HepG2 (cell line): ENCODE measurements around the gene EIF5. TPM values are rescaled to one million over a fixed set of nuclear protein-coding genes. Genes with fewer than 3 reads are reported as not detected.

Source experiments
- ATAC-seq: fragments of 200-7000 bp; cut with Tn5 transposase; 3 replicates; pipeline ENCODE4 v1.9.1; 2020; ENCODE audit warnings: mild to moderate bottlenecking, moderate library complexity
- BruUV-seq: library from RNA; stranded (reverse); fragments of 400-500 nt; replicated peaks from 2 replicates; lab custom pipeline; 2021; lab: Mats Ljungman, UMichigan
- CTCF ChIA-PET: fragments of 300-600 bp; formaldehyde crosslinking; extraction: SDS; loops from one replicate; lab custom pipeline; 2021; ENCODE audit warnings: low total read pairs, inconsistent platforms, low intra/inter-chr PET ratio; lab: Yijun Ruan, JAX
- POLR2A ChIA-PET: fragments of 350-600 bp; sonication (Branson Sonifier 250); formaldehyde crosslinking; loops from one replicate; lab custom pipeline; 2020; ENCODE audit warnings: antibody characterized with exemption, inconsistent platforms; lab: Yijun Ruan, JAX
- DNase-seq: peaks from one replicate; pipeline ENCODE4 v3.0.0-alpha.2; 2015; ENCODE audit warnings: low spot score
- FAIRE-seq: peaks from 3 replicates; lab custom pipeline; 2011; peaks lifted over from hg19 to GRCh38; lab: Jason Lieb, UNC
- H2AFZ ChIP-seq: one replicate; pipeline ENCODE4 v1.6.1; 2011; ENCODE audit warnings: low read length, inconsistent platforms
- H3K27ac ChIP-seq: fragments of 300-600 bp; 3 replicates; pipeline ENCODE4 v1.8.0; 2011; ENCODE audit warnings: mixed run types, mild to moderate bottlenecking, mixed read lengths, low read length, inconsistent platforms; ENCODE audit not compliant: insufficient read depth; ENCODE audit errors: extremely low read length
- H3K27me3 ChIP-seq, 2 experiments: fragments of 200-600 bp in 1 of 2; 2 replicates in 1 of 2; 3 replicates in 1 of 2; pipeline versions ENCODE4 v1.6.0 to v1.8.0; 2011; ENCODE audit warnings: low read length in 2 of 2, mild to moderate bottlenecking in 2 of 2, moderate library complexity in 2 of 2, inconsistent platforms in 1 of 2; ENCODE audit not compliant: insufficient read depth in 2 of 2, control insufficient read depth in 1 of 2
- H3K36me3 ChIP-seq, 2 experiments: fragments of 200-600 bp in 1 of 2; replicated peaks in 1 of 2; 2 replicates in 1 of 2; 3 replicates in 1 of 2; pipeline versions ENCODE4 v1.5.1 to v1.8.0; 2011; ENCODE audit warnings: low read length in 2 of 2, inconsistent platforms in 1 of 2; ENCODE audit not compliant: insufficient read depth in 2 of 2, control insufficient read depth in 1 of 2
- H3K4me1 ChIP-seq: 2 replicates; pipeline ENCODE4 v1.5.1; 2012; ENCODE audit warnings: low read length, inconsistent platforms; ENCODE audit not compliant: insufficient read depth
- H3K4me2 ChIP-seq: 2 replicates; pipeline ENCODE4 v1.6.0; 2011; ENCODE audit warnings: low read depth, low read length, inconsistent platforms
- H3K4me3 ChIP-seq, 3 experiments: fragments of 200-600 bp in 1 of 3; sonication (generic), shearing (Covaris generic) in 1 of 3; replicated peaks in 1 of 3; 2 replicates each; pipeline ENCODE4 v1.5.1; 2011 to 2016; ENCODE audit warnings: low read length in 3 of 3, inconsistent platforms in 2 of 3, low read depth in 2 of 3, mild to moderate bottlenecking in 2 of 3, control low read depth in 1 of 3, mixed read lengths in 1 of 3; ENCODE audit not compliant: insufficient read depth in 1 of 3
- H3K79me2 ChIP-seq: one replicate; pipeline ENCODE4 v1.6.1; 2011; ENCODE audit warnings: low read length, inconsistent platforms; ENCODE audit not compliant: insufficient read depth
- H3K9ac ChIP-seq: 2 replicates; pipeline ENCODE4 v1.6.0; 2011; ENCODE audit warnings: mild to moderate bottlenecking, low read depth, low read length, inconsistent platforms; ENCODE audit not compliant: insufficient read depth
- H3K9me3 ChIP-seq: 2 replicates; pipeline ENCODE4 v1.5.1; 2012; ENCODE audit warnings: mild to moderate bottlenecking, low read length
- H4K20me1 ChIP-seq: 2 replicates; pipeline ENCODE4 v1.6.0; 2011; ENCODE audit warnings: inconsistent platforms, mild to moderate bottlenecking, low read length, moderate library complexity; ENCODE audit not compliant: insufficient read depth
- HOXA9 ChIP-seq: sonication (generic); formaldehyde crosslinking; IDR thresholded peaks from 2 replicates; pipeline ENCODE4 v1.8.1; 2022; ENCODE audit warnings: missing genetic modification reagents, mild to moderate bottlenecking, moderate library complexity, borderline replicate concordance
- KDM2A ChIP-seq: sonication (generic); formaldehyde crosslinking; IDR thresholded peaks from 2 replicates; pipeline ENCODE4 v1.4.0; 2020; ENCODE audit warnings: low read depth, missing genetic modification reagents, borderline replicate concordance
- NFE2 ChIP-seq: sonication (generic); formaldehyde crosslinking; IDR thresholded peaks from 2 replicates; pipeline ENCODE4 v1.4.0; 2020; ENCODE audit warnings: missing genetic modification reagents
- NFE2L2 ChIP-seq: fragments of 150-350 bp; IDR thresholded peaks from 2 replicates; pipeline ENCODE4 v1.6.1; 2014; ENCODE audit warnings: low read length
- RAD21 ChIP-seq: fragments of 450-650 bp; formaldehyde crosslinking; IDR thresholded peaks from 2 replicates; pipeline ENCODE4 v1.5.0; 2020; ENCODE audit warnings: mild to moderate bottlenecking
- ZBTB38 ChIP-seq: sonication (generic); formaldehyde crosslinking; IDR thresholded peaks from 2 replicates; pipeline ENCODE4 v1.5.1; 2020; ENCODE audit warnings: mild to moderate bottlenecking, missing genetic modification reagents
- ZEB1 ChIP-seq: IDR thresholded peaks from 2 replicates; pipeline ENCODE4 v1.6.1; 2012; ENCODE audit warnings: mild to moderate bottlenecking, low read depth, inconsistent platforms; ENCODE audit not compliant: insufficient replicate concordance
- ZNF33B ChIP-seq: sonication (generic); formaldehyde crosslinking; IDR thresholded peaks from 2 replicates; pipeline ENCODE4 v1.5.1; 2020; ENCODE audit warnings: mild to moderate bottlenecking, missing genetic modification reagents
- ZNF615 ChIP-seq: sonication (generic); formaldehyde crosslinking; IDR thresholded peaks from 2 replicates; pipeline ENCODE4 v1.5.0; 2020; ENCODE audit warnings: mild to moderate bottlenecking, missing genetic modification reagents, borderline replicate concordance
- WGBS: methylation state at CpG from one replicate; pipeline ENCODE4 v1.1.6; 2017; ENCODE audit warnings: low lambda C conversion rate; 5-methylcytosine and 5-hydroxymethylcytosine counted together
- in situ Hi-C: cut with HindIII; loops from 2 replicates; pipeline ENCODE4 v1.10.0; 2017; ENCODE audit warnings: low pct_unique_long_range_greater_than_20kb; ENCODE audit not compliant: extremely low pct_ligation_motif_present
- intact Hi-C: fragments of 100-400 bp; cut with micrococcal nuclease; formaldehyde crosslinking; loops from one replicate; pipeline ENCODE4 v1.10.0; 2022; ENCODE audit not compliant: unreplicated experiment
- polyA plus RNA-seq, 8 experiments: library from polyadenylated mRNA; depleted of rRNA in 3 of 8; stranded (reverse) in 7 of 8; unstranded in 1 of 8; fragments of >200 nt; fragmentation: Illumina TruSeq in 4 of 8; extraction: Trizol in 4 of 8; gene quantifications; 2 replicates each; pipeline versions ENCODE4 v1.2.1 to v1.2.3, GENCODE V29; 2011 to 2016; ENCODE audit warnings: low read depth in 4 of 8, missing spikeins in 1 of 8, mixed read lengths in 1 of 8; ENCODE audit not compliant: insufficient read depth in 1 of 8
- total RNA-seq, 5 experiments: library from RNA; depleted of rRNA; stranded (reverse); fragments of >200 nt; fragmentation: Illumina TruSeq; extraction: Trizol; gene quantifications; 2 replicates each; pipeline ENCODE4 v1.2.3, GENCODE V29; 2016; ENCODE audit warnings: low read depth in 1 of 5
- TF ChIP-seq, protein P1 (sequence below): sonication (generic); formaldehyde crosslinking; IDR thresholded peaks from 2 replicates; pipeline ENCODE4 v1.8.1; 2022; ENCODE audit warnings: mild to moderate bottlenecking, missing genetic modification reagents

EIF5 gene
- total and polyA plus RNA-seq, 2 of the 13 experiments (the other 11 are each of a cell fraction or from before 2014, with no cell fraction given) = 189 to 281 TPM

DNA sequence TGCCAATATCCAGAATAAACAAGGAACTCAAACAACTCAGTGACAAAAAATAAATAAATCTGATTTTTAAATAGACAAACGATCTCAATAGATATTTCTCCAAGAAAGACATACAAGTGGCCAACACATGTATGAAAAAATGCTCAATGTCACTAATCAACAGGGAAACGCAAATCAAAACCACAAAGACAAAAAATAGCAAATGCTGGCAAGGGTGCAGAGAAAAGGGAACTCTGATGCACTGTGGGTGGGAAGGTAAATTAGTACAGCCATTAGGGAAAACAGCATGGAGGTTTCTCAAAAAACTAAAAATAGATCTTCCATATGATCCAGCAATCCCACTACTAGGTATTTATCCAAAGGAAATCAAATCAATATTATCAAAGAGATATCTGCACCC is 3.5 kb upstream of the EIF5 start (continued):
- TF ChIP-seq KDM2A (CRISPR knock-in tag) = no peak
- TF ChIP-seq ZNF615 (CRISPR knock-in tag) = no peak

DNA sequence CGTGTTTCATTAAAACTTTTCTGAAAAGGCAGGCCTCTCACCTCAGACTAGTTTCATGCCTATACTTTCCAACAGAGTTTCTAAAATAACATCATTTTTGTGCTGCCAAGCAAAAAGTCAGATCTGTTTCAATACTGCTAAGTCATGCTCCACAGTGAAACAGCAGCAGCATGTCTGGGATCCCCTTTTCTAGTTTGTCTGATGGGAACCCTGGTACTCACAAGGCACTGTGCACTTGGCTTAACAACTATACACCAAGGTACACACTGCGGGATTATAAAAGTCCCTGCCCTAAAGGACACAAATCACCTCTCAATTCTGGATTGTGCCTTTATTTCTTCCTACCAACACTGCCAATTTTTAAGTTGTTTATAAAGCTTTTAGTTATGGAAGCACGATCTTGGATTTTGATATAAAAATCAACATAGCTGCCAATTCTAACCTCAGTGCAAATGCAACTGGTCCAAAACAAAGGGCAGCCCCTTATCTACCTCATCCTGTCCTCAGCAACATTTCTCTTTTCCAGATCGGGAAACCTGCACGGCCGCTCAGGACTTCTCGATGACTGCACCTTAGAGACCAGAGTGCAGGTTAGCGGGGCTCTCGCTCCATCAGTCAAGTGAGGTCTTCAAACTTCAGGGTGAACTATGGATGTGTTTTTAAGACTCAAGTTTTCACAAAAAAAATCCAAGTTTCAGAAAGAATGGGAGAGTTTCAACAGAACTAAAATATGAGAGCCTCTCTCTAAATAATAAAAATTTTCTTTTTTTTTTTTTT is 1.7 kb upstream of the EIF5 start:
- no peak for ATAC-seq
- POLR2A ChIA-PET = interaction anchor here (0.7 to 5.0 kb wide), 6 partner anchors 11 to 238 kb away, joined by 3 to 87 read pairs (median 12); partner anchors contain the start of gene EXOC3L4
- TF ChIP-seq NFE2 (peak; percentile 55; the same call in 1 of the 2 replicates), ZBTB38 (CRISPR knock-in tag) (0 out of 2 replicates have a peak, but pooled peaks have one; percentile 47), ZEB1 (peak; percentile 8), RAD21 (CRISPR knock-in tag) (no peak), HOXA9 (CRISPR knock-in tag) (no peak), NFE2L2 (peak; percentile 74; the same call in 1 of the 2 replicates), ZNF33B (no peak)
- TF ChIP-seq, protein P1, sequence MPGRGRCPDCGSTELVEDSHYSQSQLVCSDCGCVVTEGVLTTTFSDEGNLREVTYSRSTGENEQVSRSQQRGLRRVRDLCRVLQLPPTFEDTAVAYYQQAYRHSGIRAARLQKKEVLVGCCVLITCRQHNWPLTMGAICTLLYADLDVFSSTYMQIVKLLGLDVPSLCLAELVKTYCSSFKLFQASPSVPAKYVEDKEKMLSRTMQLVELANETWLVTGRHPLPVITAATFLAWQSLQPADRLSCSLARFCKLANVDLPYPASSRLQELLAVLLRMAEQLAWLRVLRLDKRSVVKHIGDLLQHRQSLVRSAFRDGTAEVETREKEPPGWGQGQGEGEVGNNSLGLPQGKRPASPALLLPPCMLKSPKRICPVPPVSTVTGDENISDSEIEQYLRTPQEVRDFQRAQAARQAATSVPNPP (CRISPR knock-in tag) = no peak
- TF ChIP-seq, all 625 proteins: peak for 4
- no TSS peak for BruUV-seq
- DNase-seq (no peak), FAIRE-seq (no peak)
- H3K79me2 ChIP-seq = peaks cover 25% of the 10 kb centered on the region
- peak overlapping the region; percentile 8 for H3K27ac ChIP-seq
- H3K4me3 ChIP-seq = peak overlapping the region in 2 of 3 experiments; percentile 79 to 97; a peak in 4 of 6 replicates
- H4K20me1 ChIP-seq = peaks cover 24% of the 10 kb centered on the region
- WGBS = 40% methylated on average over 9 of the region's 9 CpGs
- no peak overlapping the region for H3K9ac ChIP-seq
- H3K4me2 ChIP-seq = peak overlapping the region; percentile 86
- no peaks in the 10 kb centered on the region for H3K9me3 ChIP-seq
- peaks cover 55% of the 10 kb centered on the region for H3K4me1 ChIP-seq
- peaks cover 12 to 23% of the 10 kb centered on the region in 2 experiments for H3K36me3 ChIP-seq
- intact Hi-C loops = no loop called here
- H2AFZ ChIP-seq = no peak overlapping the region
- H3K27me3 ChIP-seq = no peaks in the 10 kb centered on the region; a peak in 1 of 5 replicates
- CTCF ChIA-PET = no interaction called here
- in situ Hi-C loops = no loop called here
